Activated naive CD4-positive, alpha-beta T cell treated with anti-CD3 and anti-CD28 coated beads, Interleukin-2, amount 50 U/mL, for 72 hours (primary cell): ENCODE results near the gene DEFB131B. TPM values are rescaled to one million over a fixed set of nuclear protein-coding genes. Genes with fewer than 3 reads are reported as not detected.
A peak's percentile ranks its signal among the peaks of the same experiment; 100 is the strongest.

Experiments
- ATAC-seq, 2 donors: fragments of 150-1000 bp; cut with Tn5 transposase; 2 replicates each; pipeline ENCODE4 v1.10.0; 2021; ENCODE audit warnings: mild to moderate bottlenecking in 2 of 2, moderate library complexity in 2 of 2
- DNase-seq, 2 donors: peaks; one replicate each; pipeline ENCODE4 v3.0.0; 2021 to 2022; ENCODE audit warnings: low spot score in 2 of 2
- H3K27ac Mint-ChIP-seq, 2 donors: one replicate each; pipeline ENCODE4 v1.8.0; 2022; ENCODE audit warnings: mild to moderate bottlenecking in 2 of 2, mixed read lengths in 2 of 2
- H3K36me3 Mint-ChIP-seq, 2 donors: one replicate each; pipeline ENCODE4 v1.8.0; 2022; ENCODE audit warnings: mixed read lengths in 2 of 2
- H3K9me3 Mint-ChIP-seq, 2 donors: one replicate each; pipeline ENCODE4 v1.8.0; 2022; ENCODE audit warnings: mixed read lengths in 2 of 2
- total RNA-seq, 2 donors: library from RNA; stranded (reverse); gene quantifications; one replicate each; pipeline ENCODE4 v1.2.3, GENCODE V29; 2022

Gene DEFB131B
- total RNA-seq, 2 donors from 2014 or later: not detected

- Mint-ChIP-seq H3K9me3 (no peaks in the 10 kb centered on the region), H3K36me3 (peaks cover 17 to 26% of the 10 kb centered on the region in 2 donors), H3K27ac (peak overlapping the region; percentile 75 to 98)
- DNase-seq: no peak
- peak in 1 of 2 donors; percentile 2 for ATAC-seq
Observed at GRCh38 chr11:71931245-71931602, 53.0 kb downstream of the DEFB131B start.

GRCh38 chr11:71933141-71933933 lies 55.1 kb downstream of the DEFB131B start:
- ATAC-seq (no peak), DNase-seq (no peak)
- peak overlapping the region in 1 of 2 donors; percentile 28 for H3K27ac Mint-ChIP-seq
- H3K36me3 Mint-ChIP-seq: peaks cover 12 to 26% of the 10 kb centered on the region in 2 donors
- no peaks in the 10 kb centered on the region for H3K9me3 Mint-ChIP-seq

Other genes starting within 250 kb of the DEFB131B start
- not detected for gene DEFB108B, start 45.3 kb upstream of the DEFB131B start, total RNA-seq
- gene XNDC1N, start 50.1 kb downstream of the DEFB131B start, total RNA-seq: 10 to 100 TPM; 14.0 to 21.8 TPM
- 10 to 100 TPM; 32.2 to 44.6 TPM for gene RNF121, start 50.6 kb downstream of the DEFB131B start, total RNA-seq
- 10 to 100 TPM; 12.5 to 13.8 TPM for gene IL18BP, start 120.5 kb downstream of the DEFB131B start, total RNA-seq
- 100 to 1,000 TPM; 206 to 209 TPM for gene NUMA1, start 202.1 kb downstream of the DEFB131B start, total RNA-seq
- gene LRRC51, start 202.4 kb downstream of the DEFB131B start, total RNA-seq: 1 to 10 TPM; 4.1 to 8.3 TPM
- 10 to 100 TPM; 40.9 to 60.0 TPM for gene LAMTOR1, start 224.8 kb downstream of the DEFB131B start, total RNA-seq
- gene TOMT, start 227.5 kb downstream of the DEFB131B start, total RNA-seq: not detected
- 10 to 100 TPM; 50.5 to 60.1 TPM for gene ANAPC15, start 234.2 kb downstream of the DEFB131B start, total RNA-seq